Gastrocnemius medialis (tissue), 4 donors: ENCODE measurements around the gene HGFAC.

Experiments used
- CTCF ChIP-seq, 5 experiments: fragments of 450-650 bp in 3 of 5; fragments of 200-600 bp in 2 of 5; sonication (generic) in 2 of 5; IDR thresholded peaks in 4 of 5; conservative IDR thresholded peaks in 1 of 5; 1 replicate in 4 of 5; 2 replicates in 1 of 5; pipeline ENCODE4 v1.5.1; 2016 to 2019; ENCODE audit warnings: antibody characterized with exemption in 5 of 5, mild to moderate bottlenecking in 3 of 5, moderate library complexity in 3 of 5
- POLR2A ChIP-seq, 2 donors: fragments of 450-650 bp; IDR thresholded peaks; one replicate each; pipeline ENCODE4 v1.6.1; 2017; ENCODE audit warnings: antibody characterized with exemption in 2 of 2, mild to moderate bottlenecking in 2 of 2, moderate library complexity in 2 of 2

- peak in 2 of 5 experiments; percentile 6 to 30 for TF ChIP-seq CTCF (IDR thresholded peaks at IDR 0.05 in 4 of 5, conservative IDR thresholded peaks at IDR 0.05 in 1 of 5)
- no peak for TF ChIP-seq POLR2A (IDR thresholded peaks at IDR 0.05)
These were observed 10.6 kb downstream of the HGFAC start for GRCh38 chr4:3452376-3452775.
